GM19324 (cell line): ENCODE results near the gene TAF12.
"Not testable (repeated sequence)": the region's sequence is repeated elsewhere in the genome, so short reads cannot be mapped to it uniquely, and the experiment has no call there.

Source experiments
- ATAC-seq: cut with Tn5 transposase; IDR thresholded peaks from one replicate; pipeline ENCODE4 v1.9.1; 2021; ENCODE audit warnings: mild to moderate bottlenecking, moderate library complexity; ENCODE audit not compliant: unreplicated experiment, low FRiP score

TAF12 gene

GRCh38 chr1:28586585-28587391 is 56.1 kb downstream of the TAF12 start:
- ATAC-seq, result not testable (repeated sequence)

- no peak for ATAC-seq
These were observed 60.6 kb downstream of the TAF12 start for GRCh38 chr1:28582248-28582615.

- peak; percentile 91 for ATAC-seq
These were observed 61.2 kb downstream of the TAF12 start for GRCh38 chr1:28581531-28582247.

GRCh38 chr1:28580722-28581530 is 61.9 kb downstream of the TAF12 start:
- no peak for ATAC-seq

GRCh38 chr1:28579401-28579800 is 63.5 kb downstream of the TAF12 start:
- ATAC-seq, result no peak

- ATAC-seq, result no peak
These were observed 64.1 kb downstream of the TAF12 start for GRCh38 chr1:28578696-28579218.

GRCh38 chr1:28577738-28578536 is 64.9 kb downstream of the TAF12 start:
- ATAC-seq, result no peak

- ATAC-seq, result no peak
These were observed 65.7 kb downstream of the TAF12 start for GRCh38 chr1:28577052-28577678.

- no peak for ATAC-seq
These were observed 69.3 kb downstream of the TAF12 start for GRCh38 chr1:28573564-28573963.

GRCh38 chr1:28572891-28573290 is 70.0 kb downstream of the TAF12 start:
- not testable (repeated sequence) for ATAC-seq

- ATAC-seq, result no peak
These were observed 71.0 kb downstream of the TAF12 start for GRCh38 chr1:28571911-28572310.

- no peak for ATAC-seq
These were observed 75.9 kb downstream of the TAF12 start for GRCh38 chr1:28566931-28567330.

GRCh38 chr1:28565726-28566125 is 77.1 kb downstream of the TAF12 start:
- ATAC-seq, result no peak

GRCh38 chr1:28565040-28565439 is 77.8 kb downstream of the TAF12 start:
- ATAC-seq, result no peak

- no peak for ATAC-seq
These were observed 78.6 kb downstream of the TAF12 start for GRCh38 chr1:28564310-28564709.

- ATAC-seq, result no peak
These were observed 82.0 kb downstream of the TAF12 start for GRCh38 chr1:28560886-28561285.
